GM19328 (cell line): ENCODE results near the gene KLRC3.
"Not testable (repeated sequence)": the region's sequence is repeated elsewhere in the genome, so short reads cannot be mapped to it uniquely, and the experiment has no call there.

Source experiments
- ATAC-seq: cut with Tn5 transposase; IDR thresholded peaks from one replicate; pipeline ENCODE4 v1.9.1; 2021; ENCODE audit warnings: mild to moderate bottlenecking, moderate library complexity; ENCODE audit not compliant: unreplicated experiment

Gene KLRC3

GRCh38 chr12:10404798-10405197 is 15.6 kb downstream of the KLRC3 start:
- no peak for ATAC-seq

DNA sequence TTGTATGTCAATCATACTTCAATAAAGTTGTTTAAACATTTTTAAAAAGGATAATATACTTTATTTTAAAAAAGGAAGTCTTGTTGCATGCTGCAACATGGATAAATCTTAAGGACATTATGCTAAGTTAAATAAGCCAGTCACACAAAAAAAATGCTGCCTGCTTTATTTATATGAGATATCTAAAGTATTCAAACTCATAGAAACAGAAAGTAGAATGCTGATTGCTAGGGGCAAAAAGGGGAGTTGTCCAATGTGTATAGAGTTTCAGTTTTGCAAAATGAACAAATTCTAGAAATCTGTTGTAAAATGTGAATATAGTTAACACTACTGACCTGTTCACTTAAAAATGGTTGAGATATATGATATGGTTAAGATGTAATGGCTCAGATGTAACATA is 19.6 kb downstream of the KLRC3 start:
- ATAC-seq, result no peak

DNA sequence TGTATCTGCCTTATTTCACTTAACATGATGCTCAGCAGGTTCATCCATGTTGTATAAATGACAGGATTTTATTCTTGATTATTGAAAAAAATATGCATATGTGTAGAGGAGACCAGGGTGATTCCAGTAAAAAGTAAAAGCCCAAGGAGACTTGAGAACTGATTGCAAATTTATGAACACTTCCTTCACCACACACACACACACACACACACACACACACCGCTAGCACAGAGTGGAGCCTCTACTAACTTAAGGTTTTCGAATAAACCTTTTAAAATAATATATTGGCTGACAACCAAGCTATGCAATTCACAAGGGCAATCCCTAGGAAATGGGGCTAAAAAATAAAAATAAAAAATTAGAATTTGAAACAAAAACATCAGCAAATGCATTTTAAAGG is 22.2 kb downstream of the KLRC3 start:
- no peak for ATAC-seq

DNA sequence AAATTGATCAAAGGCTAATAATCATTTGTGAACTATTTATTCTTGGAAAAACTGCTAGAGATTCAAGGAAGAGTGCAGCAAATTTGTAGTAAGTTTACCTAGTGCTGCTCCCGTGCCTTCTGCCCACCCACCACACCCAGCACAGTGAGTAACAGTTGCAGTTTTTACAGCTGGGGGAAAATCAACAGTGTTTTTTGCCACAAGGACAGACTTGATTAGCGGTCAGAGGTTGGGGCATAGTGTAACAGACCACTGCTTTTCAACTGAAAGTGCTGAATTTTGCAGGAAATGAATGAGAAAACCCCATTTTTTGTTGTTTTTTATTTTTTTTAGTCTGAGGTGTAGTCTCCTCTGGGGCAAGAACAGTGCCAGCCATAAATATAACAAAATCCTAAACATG is 23.1 kb downstream of the KLRC3 start:
- no peak for ATAC-seq

DNA sequence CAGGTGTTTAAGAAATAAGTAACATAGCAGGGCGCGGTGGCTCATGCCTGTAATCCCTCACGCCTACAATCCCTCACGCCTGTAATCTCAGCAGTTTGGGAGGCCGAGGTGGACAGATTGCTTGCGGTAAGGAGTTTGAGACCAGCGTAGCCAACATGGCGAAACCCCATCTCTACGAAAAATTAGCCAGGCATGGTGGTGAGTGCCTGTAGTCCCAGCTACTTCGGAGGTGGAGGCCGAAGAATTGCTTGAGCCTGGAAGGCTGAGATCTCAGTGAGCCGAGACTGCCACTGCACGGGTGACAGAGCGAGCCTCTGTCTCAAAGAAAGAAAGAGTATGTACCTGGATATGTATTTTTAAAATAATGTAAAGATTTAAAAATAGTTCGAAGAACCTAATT is 24.2 kb downstream of the KLRC3 start:
- not testable (repeated sequence) for ATAC-seq

DNA sequence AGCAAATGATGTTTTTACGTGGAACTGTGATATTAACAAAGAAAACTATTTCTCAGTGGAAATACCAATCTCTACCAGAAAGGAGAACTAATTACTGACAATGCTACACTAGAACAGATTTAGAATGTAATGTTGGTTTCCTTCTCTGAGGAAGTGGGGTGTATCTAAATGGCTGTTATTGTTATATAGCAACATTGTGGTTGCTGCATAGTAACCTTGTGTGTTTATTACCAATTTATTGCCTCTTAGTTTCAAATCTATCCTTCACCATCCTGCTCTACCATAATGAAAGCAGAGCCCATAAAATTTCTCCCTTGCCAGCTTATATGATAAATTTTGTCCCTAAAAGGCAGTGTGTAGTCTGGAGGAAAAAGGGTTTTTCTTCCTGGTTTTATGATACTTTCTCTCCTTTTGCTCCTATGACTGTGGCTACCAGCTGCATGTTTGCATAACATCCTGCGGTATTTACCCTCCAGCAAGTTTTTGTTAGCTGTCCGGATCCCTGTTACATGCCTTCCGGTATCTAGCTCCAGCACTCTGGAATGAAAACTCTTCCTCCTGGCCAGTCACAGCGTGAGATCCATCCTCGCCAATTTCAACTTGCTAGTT is 24.9 kb downstream of the KLRC3 start:
- ATAC-seq, result peak; percentile 94

DNA sequence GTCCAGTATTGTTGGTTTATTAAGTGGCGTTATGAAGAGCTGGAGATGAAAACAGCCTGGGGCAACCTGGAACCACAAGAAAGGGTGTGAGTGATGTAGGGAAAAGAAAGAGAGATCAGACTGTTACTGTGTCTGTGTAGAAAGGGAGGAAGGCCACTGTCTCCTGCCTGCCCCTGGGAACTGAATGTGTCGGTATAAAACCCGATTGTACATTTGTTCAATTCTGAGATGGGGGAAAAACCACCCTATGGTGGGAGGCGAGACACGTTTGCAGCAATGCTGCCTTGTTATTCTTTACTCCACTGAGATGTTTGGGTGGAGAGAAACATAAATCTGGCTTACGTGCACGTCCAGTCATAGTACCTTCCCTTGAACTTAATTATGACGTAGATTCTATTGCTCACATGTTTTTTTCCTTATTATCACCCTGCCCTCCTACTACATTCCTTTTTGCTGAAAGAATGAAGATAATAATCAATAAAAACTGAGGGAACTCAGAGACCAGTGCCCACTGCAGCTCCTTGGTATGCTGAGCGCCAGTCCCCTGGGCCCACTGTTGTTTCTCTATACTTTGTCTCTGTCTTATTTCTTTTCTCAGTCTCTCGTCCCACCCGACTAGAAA is 25.8 kb downstream of the KLRC3 start:
- ATAC-seq, result not testable (repeated sequence)

- no peak for ATAC-seq
Observed at GRCh38 chr12:10393291-10393690, 27.1 kb downstream of the KLRC3 start.

DNA sequence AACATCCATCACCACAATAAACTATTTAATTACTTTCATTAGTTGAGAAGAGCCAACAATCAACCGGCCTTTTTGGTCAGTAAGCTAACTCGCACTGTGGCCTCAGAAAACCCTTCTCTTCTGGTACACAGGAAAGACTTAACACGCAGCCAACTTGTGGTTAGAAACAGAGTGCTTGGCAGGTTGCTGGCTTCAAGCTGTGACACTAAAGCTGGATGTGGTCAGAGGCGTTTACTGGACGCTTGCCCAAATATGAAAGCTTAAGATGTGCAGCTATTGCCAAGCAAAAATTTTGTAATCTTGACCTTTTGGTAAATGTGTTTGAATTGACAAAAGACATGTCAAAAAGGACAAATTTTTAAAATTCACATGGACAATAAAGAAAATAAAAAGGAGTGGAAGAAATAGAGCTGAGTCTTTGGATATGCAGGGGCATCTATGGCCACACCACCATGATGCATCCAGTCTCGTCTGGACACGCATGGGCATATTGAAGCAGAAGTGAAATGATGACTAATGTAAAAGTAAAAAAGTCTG is 27.9 kb downstream of the KLRC3 start:
- no peak for ATAC-seq

- not testable (repeated sequence) for ATAC-seq
Observed at GRCh38 chr12:10390991-10391390, 29.4 kb downstream of the KLRC3 start.

GRCh38 chr12:10389904-10390303 is 30.5 kb downstream of the KLRC3 start, which contains the start of gene KLRK1:
Gene KLRK1 (minus strand): TSS chr12:10390041. CDS start chr12:10388810, 1,231 bp downstream.
- ATAC-seq, result no peak

- no peak for ATAC-seq
Observed at GRCh38 chr12:10388624-10389413, 31.6 kb downstream of the KLRC3 start.

DNA sequence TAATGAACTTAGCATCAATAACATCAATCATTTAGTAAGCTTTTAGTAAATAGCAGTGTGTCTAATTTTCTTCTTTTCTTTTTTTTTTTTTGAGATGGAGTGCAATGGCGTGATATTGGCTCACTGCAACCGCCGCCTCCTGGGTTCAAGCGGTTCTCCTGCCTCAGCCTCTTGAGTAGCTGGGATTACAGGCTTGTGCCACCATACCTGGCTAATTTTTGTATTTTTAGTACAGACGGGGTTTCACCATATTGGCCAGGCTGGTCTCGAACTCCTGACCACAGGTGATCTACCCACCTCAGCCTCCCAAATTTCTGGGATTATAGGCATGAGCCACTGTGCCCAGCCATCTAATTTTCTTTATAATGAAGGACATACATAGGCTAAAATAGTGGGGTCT is 32.9 kb downstream of the KLRC3 start:
- not testable (repeated sequence) for ATAC-seq

- no peak for ATAC-seq
Observed at GRCh38 chr12:10386857-10387256, 33.5 kb downstream of the KLRC3 start.

- no peak for ATAC-seq
Observed at GRCh38 chr12:10385166-10385613, 35.2 kb downstream of the KLRC3 start.

DNA sequence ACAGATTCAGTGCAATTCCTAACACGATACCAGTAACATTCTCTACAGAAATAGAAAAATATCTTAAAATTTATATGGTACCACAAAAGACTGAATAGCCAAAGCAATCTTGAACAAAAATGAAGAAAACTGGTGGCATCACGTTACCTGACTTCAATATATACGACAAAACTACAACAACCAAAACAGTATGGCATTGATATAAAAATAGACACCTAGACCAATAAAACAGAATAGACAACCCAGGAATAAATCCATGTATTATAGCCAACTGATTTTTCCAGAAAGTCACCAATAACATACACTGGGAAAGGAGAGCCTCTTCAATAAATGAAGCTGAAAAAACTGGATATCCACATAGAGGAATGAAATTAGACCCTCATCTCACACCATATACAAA is 36.2 kb downstream of the KLRC3 start:
- ATAC-seq, result no peak

DNA sequence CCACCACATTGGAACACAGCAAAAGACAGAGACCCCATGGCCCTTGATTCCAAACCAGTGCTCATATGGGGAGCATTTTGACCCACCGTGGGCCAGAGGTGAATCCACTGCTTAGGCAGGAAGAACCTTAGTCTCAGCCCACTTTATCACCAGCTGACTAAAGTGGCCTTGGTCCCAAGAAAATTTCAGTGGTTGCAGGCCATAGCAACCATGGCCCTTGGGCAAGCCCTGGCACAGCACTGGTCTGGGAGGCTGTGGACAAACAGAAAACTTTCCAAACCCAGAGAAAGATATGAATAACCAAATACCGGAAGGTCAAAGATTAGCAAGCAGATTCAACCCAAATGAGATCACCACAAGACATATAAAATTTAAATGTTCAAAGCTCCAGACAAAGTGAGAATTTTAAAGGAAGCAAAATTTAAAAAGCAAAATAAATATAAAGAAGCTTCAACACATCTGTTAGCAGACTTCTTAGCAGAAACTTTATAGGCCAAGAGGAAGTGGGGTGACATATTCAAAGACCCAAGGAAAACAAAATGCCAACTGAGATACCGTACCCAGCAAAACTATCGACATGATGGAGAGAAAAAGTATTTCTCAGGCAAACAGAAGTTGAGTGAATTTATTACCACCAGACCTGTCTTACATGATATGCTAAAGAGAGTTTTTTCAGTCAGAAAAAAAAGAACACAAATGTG is 38.3 kb downstream of the KLRC3 start:
- no peak for ATAC-seq

DNA sequence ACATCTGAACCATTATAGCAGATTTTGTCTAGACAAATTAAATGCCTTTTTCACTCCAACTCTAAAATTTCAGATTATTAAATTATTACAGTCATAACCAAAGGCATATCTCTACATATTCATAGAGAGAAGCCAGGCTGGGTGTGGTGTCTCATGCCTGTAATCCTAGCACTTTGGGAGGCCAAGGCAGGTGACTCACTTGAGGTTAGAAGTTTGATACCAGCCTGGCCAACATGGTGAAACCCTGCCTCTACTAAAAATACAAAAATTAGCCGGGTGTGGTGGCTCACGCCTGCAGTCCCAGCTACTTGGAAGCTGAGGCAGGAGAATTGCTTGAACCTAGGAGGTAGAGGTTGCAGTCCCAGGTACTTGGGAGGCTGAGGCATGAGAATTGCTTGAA is 41.7 kb downstream of the KLRC3 start:
- ATAC-seq, result not testable (repeated sequence)

DNA sequence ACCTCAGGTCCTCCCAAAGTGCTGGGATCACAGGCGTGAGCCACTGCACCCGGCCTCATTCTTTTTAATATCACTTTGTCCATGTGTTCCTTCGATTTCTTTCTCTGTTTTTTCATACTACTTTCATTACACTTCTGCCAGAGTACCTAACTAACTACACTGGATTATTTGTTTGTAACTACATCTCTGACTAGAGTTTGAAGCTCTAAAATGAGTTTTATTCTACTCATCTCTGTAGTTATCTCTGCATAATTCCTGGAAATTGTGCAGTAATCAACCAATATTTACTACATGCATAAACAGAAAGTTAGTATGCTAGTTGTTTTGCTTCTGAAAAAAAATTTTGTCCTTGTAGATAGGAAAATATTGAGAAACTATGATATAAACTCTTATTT is 45.8 kb downstream of the KLRC3 start:
- ATAC-seq, result no peak

DNA sequence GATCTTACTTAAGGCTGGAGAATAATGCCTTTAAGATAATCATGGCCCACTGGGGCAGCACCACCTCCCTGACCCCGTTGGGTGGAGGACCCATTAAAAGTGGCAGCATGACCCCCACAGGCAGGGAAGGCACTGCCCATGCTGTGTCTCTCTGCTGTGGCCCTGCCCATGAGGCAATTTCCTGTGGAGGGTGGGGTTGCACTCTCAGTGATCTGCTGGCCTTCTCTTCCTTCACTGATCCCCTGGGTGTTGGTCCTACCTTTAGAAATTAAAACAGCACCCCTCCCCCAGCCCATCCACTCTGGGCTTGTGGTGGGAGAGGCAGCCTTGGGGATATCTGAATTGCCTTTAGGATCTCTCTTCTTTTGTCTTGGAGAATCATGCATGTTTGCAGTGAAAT is 47.8 kb downstream of the KLRC3 start:
- ATAC-seq, result no peak

- ATAC-seq, result not testable (repeated sequence)
Observed at GRCh38 chr12:10371893-10372535, 48.4 kb downstream of the KLRC3 start.
